HUES6 (cell line): ENCODE measurements around the gene RAB35.

ENCODE experiments used
- H3K27ac ChIP-seq: 2 replicates; pipeline ENCODE4 v1.7.0; 2013; ENCODE audit warnings: low read depth, mild to moderate bottlenecking, low read length, inconsistent platforms
- H3K27me3 ChIP-seq: 2 replicates; pipeline ENCODE4 v1.6.1; 2013; ENCODE audit warnings: low read length; ENCODE audit not compliant: control insufficient read depth, insufficient read depth
- H3K36me3 ChIP-seq: 2 replicates; pipeline ENCODE4 v1.6.1; 2013; ENCODE audit warnings: low read length; ENCODE audit not compliant: control insufficient read depth, insufficient read depth
- H3K4me1 ChIP-seq: 2 replicates; pipeline ENCODE4 v1.6.1; 2013; ENCODE audit warnings: low read length; ENCODE audit not compliant: control insufficient read depth, insufficient read depth
- H3K4me3 ChIP-seq: 2 replicates; pipeline ENCODE4 v1.5.1; 2013; ENCODE audit warnings: low read depth, low read length
- H3K9ac ChIP-seq: one replicate; pipeline ENCODE4 v1.6.1; 2013; ENCODE audit warnings: mild to moderate bottlenecking, low read length
- H3K9me3 ChIP-seq: 2 replicates; pipeline ENCODE4 v1.6.1; 2013; ENCODE audit warnings: low read depth, low read length; ENCODE audit not compliant: control insufficient read depth, insufficient read depth

The RAB35 gene

DNA sequence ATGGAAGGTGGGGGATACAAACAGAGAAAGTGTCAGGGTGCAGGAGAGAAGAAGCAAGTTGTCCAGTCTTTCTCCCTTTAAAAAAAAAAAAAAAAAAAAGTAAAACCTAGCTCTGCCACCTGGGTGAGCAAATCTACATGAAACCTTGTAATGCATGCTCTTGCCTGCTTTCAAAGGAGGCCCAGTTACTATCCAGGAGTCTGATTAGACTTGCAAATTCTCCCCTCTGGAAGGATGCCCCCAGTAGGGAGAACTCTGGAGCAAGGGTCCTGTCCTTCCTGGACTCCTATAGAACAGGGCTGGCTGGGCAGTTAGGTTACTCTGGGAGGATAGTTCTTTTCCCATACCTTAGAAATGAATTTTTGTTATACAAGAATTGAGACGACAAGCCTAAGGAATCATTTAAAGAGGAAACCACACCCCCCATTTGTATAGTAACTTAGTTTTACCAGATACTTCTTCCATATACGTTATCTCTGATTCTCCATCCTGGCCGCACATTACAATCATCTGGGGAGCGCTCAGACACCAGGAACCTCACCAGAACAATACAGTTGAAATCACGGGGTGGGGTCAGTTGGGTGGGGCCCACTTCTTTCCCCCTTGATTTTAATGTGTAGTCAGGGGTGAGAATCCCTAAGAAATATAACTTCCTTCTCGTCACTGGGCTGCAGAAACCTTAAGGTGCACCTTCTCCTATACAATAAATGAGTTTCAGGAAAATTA is 30.5 kb downstream of the RAB35 start:
- H3K27me3 ChIP-seq = no peaks in the 10 kb centered on the region
- no peaks in the 10 kb centered on the region for H3K9me3 ChIP-seq
- H3K4me3 ChIP-seq = peak overlapping the region; percentile 47; the same call in 1 of the 2 replicates
- peak overlapping the region; percentile 66 for H3K9ac ChIP-seq
- H3K36me3 ChIP-seq = no peaks in the 10 kb centered on the region
- peak overlapping the region; percentile 84 for H3K27ac ChIP-seq
- H3K4me1 ChIP-seq = peaks cover 23% of the 10 kb centered on the region

DNA sequence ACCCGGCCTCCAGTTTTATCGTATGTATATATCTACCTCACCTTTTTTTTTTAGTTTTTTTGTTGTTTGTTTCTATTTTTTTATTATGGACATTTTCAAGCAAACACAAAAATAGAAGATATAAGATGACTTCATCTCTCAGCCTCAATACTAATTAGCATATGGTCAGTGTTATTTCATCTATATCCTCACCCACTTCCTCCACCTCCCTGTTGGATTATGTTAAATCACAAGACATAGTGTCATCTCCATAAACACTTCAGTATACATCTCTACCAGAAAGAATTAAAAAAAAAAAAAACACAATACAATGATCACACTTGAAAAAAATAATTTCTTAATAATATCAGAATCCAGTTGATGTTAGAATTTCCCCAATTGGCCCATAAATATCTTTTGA is 34.9 kb downstream of the RAB35 start:
- H3K9ac ChIP-seq = no peak overlapping the region
- H3K4me3 ChIP-seq = no peak overlapping the region
- no peaks in the 10 kb centered on the region for H3K36me3 ChIP-seq
- H3K9me3 ChIP-seq = no peaks in the 10 kb centered on the region
- H3K4me1 ChIP-seq = peaks cover 10% of the 10 kb centered on the region
- H3K27ac ChIP-seq = no peak overlapping the region
- no peaks in the 10 kb centered on the region for H3K27me3 ChIP-seq

DNA sequence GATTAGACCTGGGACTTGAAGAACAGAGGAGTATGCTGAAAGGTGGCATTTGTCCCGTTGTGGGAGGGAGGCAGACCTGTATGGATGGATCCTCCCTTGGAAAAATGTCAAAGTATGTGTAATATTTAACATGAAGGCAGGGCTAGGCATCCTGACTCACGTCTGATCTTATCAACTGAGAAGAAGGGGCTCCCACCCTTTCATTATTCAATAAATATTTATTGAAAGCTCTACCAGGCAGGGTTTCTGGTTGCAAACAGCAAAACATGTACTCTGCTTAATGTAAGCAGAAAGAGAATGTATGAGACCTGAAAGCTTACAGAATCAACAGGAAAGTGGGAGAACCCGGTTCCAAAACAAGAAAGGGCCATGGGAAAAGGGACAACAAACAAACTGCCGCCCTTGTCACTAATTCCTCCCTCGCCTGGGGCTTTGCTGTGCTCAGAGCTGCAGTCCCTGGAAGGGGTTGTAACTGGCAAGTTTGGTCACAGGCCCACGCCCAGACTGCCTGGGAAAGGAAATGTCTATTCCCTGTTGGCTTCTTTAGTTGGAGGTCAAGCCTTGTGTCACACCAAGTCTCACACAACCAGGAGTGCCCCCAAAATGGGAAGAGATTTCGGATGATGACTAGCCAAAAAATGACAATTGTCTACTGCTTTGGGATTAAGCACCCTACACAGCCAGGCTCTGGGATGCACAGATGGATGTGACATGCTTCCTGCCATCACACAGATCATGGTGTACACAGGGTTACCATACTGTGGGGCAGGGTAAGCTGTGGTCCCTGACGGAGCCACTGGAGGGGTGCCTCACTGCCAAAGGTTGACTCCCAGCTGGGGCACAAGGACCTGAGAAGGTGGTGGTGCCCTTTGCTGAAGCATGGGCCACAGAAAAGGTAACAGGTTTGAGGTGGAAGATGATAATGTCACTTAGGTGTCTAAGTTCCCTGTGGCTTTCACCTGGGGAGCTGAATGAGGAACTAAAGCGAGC is 36.8 kb downstream of the RAB35 start:
- H3K4me1 ChIP-seq = no peaks in the 10 kb centered on the region
- no peaks in the 10 kb centered on the region for H3K27me3 ChIP-seq
- no peak overlapping the region for H3K9ac ChIP-seq
- no peak overlapping the region for H3K4me3 ChIP-seq
- no peaks in the 10 kb centered on the region for H3K36me3 ChIP-seq
- no peaks in the 10 kb centered on the region for H3K9me3 ChIP-seq
- H3K27ac ChIP-seq = no peak overlapping the region

DNA sequence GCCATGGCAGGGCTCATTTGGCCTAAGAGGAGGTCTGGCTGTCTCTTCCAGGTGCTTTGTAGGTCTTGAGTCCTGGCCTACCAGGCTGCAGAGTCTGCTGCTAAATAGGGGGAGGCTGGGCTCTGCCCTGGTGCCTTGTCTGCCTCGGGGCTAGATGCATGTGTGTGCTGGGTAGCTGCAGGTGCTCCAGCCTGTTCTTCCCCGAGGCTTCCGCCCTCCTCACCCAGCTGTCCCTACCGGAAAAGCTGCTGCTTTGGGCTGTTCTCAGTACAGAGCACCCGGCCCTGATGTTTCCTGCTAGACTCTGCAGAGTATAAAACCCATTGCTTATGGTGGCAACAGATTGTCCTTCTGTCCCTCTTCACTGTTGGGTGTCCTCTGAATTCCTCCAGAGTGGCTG is 37.7 kb downstream of the RAB35 start:
- Histone ChIP-seq H3K9ac (no peak overlapping the region), H3K27ac (no peak overlapping the region), H3K4me1 (no peaks in the 10 kb centered on the region), H3K9me3 (no peaks in the 10 kb centered on the region), H3K4me3 (no peak overlapping the region), H3K27me3 (no peaks in the 10 kb centered on the region), H3K36me3 (no peaks in the 10 kb centered on the region)

DNA sequence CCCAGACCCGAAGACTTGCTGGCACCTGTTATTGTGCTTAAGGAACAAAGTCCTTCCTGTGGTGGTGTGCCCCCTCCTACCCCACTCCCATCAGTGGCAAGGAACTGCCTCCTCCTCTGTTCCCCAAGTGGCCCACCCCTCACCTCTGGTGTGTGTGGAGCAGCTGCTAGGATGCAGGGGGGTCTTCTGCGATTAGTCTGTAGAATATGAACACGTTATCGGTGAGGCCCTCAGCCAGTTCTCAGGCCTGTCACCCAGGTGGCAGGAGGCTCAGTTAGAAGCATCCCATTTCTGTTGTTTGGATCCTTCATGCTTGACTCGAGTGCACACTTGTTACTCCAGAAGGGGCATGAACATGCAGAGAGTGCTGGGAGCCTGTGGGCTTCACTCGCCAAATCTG is 39.3 kb downstream of the RAB35 start:
- no peak overlapping the region for H3K27ac ChIP-seq
- no peaks in the 10 kb centered on the region for H3K4me1 ChIP-seq
- no peaks in the 10 kb centered on the region for H3K9me3 ChIP-seq

DNA sequence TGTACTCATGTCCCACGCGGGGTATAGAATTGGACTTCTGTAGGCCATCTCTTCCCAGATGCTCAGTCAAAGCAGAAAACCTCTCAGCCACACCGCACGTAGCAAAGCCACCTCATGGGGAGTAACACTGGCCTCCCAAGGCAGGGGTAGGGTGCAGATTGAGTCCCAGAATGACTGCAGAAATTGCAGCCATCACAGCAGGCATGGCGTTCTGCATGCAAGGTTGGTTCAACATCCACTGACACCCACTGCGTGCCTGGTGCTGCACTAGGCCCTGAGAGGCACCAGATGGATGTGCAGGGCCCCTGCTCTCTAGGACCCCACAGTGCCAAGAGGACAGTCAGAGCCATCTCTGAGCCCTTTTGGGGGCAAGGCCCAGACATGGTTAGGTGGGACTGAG is 39.9 kb downstream of the RAB35 start:
- H3K36me3 ChIP-seq = no peaks in the 10 kb centered on the region
- H3K9me3 ChIP-seq = no peaks in the 10 kb centered on the region
- H3K9ac ChIP-seq = no peak overlapping the region
- H3K27ac ChIP-seq = no peak overlapping the region
- no peak overlapping the region for H3K4me3 ChIP-seq
- no peaks in the 10 kb centered on the region for H3K27me3 ChIP-seq
- no peaks in the 10 kb centered on the region for H3K4me1 ChIP-seq

More for the DNA sequence above, 39.3 kb downstream of the RAB35 start:
- H3K9ac ChIP-seq = no peak overlapping the region
- H3K36me3 ChIP-seq = no peaks in the 10 kb centered on the region
- H3K4me3 ChIP-seq = no peak overlapping the region
- no peaks in the 10 kb centered on the region for H3K27me3 ChIP-seq

DNA sequence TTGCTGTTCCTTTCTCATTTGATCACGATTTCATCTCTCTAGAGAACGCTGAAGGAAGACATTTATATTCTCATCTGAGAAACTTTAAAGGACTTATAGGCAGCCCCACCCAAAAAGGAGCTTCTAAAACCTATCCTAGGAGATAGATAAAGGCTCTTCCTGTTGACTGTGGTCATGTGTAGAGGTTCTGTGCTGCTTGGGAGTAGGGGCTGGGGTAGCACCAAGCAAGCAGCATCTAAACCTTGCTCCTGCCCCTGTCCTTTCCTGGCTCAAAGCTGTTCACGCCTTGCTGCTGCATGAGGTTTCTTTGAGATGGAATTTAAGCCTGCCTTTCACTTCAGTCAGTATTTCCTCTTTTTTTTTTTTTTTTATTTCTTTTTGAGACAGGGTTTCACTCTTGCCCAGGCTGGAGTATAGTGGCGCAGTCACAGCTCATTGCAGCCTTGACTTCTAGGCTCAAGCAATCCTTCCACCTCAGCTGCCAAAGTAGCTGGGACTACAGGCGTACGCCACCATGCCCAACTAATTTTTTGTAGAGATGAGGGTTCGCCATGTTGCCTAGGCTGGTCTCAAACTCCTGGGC is 41.4 kb downstream of the RAB35 start:
- no peaks in the 10 kb centered on the region for H3K4me1 ChIP-seq
- no peaks in the 10 kb centered on the region for H3K36me3 ChIP-seq
- no peak overlapping the region for H3K4me3 ChIP-seq
- H3K27ac ChIP-seq = no peak overlapping the region
- H3K9ac ChIP-seq = no peak overlapping the region
- H3K27me3 ChIP-seq = no peaks in the 10 kb centered on the region
- no peaks in the 10 kb centered on the region for H3K9me3 ChIP-seq

DNA sequence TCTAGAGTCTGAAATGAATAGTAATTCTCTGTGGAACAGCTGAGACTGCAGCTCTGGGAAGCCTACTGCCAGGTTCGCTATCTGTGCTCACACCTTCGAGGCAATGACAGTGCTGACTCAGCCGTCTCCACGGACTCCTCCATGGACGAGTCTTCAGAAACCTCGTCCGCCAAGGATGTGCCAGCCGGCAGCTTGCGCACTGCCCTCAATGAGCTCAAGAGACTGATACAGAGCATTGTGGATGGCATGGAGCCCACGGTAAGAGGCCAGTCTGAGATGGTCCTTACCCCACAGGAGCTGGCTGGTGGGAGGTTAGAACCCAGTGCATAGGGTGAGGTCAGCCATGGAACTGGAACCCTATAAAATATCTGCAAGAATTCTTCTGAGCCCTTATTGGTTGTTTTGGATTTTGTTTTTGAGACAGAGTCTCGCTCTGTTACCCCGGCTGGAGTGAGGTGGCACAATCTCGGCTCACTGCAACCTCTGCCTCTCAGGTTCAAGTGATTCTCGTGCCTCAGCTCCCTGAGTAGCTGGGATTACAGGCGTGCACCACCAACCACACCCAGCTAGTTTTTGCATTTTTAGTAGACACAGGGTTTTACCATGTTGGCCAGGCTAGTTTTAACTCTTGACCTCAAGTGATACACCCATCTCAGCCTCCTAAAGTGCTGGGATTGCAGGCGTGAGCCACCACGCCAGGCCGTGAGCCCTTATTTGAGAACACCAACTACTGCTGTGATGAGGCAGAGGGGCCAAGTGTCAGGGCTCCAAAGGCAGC is 43.9 kb downstream of the RAB35 start:
- no peaks in the 10 kb centered on the region for H3K36me3 ChIP-seq
- no peaks in the 10 kb centered on the region for H3K4me1 ChIP-seq
- no peaks in the 10 kb centered on the region for H3K27me3 ChIP-seq
- H3K9ac ChIP-seq = no peak overlapping the region
- no peaks in the 10 kb centered on the region for H3K9me3 ChIP-seq
- no peak overlapping the region for H3K4me3 ChIP-seq
- no peak overlapping the region for H3K27ac ChIP-seq

DNA sequence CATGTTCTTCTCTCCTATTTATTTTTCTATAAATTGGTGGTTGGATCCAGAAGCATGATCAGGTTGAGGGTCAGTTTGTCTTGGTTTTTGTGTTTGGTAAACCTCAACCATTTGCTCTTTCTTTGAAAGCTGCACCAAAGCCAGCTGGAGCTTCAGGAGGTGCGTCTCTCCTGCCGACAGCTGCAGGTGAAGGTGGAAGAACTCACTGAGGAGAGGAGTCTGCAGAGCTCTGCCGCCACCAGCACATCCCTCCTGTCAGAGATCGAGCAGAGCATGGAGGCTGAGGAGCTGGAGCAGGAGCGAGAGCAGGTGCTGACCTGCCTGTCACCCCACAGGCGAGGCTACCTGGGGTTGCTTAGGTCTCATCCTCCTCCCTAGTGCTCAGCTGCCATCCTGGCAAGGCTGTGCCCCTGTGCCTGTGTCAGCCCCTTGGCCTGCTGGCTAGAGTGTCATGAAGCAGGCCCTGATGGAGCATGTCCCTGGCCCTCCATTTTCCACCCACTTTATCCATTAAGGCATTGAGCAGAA is 45.0 kb downstream of the RAB35 start:
- H3K9me3 ChIP-seq = no peaks in the 10 kb centered on the region
- no peak overlapping the region for H3K4me3 ChIP-seq
- H3K27ac ChIP-seq = no peak overlapping the region
- no peaks in the 10 kb centered on the region for H3K36me3 ChIP-seq
- no peaks in the 10 kb centered on the region for H3K27me3 ChIP-seq
- no peaks in the 10 kb centered on the region for H3K4me1 ChIP-seq
- H3K9ac ChIP-seq = no peak overlapping the region

DNA sequence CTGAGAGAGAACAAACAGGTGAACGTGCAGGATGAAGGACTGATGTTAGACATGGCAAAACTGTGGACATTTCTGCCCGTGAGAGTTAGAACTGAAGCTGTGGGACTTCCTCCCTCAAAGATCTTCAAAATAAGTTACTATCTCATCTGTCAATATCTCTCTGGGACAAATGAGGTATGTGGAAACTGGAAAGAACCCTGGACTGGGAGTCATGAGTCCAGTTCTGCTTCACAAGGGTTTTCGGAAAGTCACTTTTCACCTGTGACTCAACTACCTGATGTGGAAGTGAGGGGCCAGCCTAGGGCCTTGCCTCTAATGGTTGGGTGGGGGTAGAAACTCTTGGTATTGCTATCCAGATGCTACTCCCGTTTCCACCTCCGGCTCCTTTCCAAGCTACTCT is 47.3 kb downstream of the RAB35 start:
- Histone ChIP-seq H3K9ac (no peak overlapping the region), H3K27ac (no peak overlapping the region), H3K27me3 (no peaks in the 10 kb centered on the region), H3K4me3 (no peak overlapping the region), H3K36me3 (no peaks in the 10 kb centered on the region), H3K9me3 (no peaks in the 10 kb centered on the region), H3K4me1 (peaks cover 5% of the 10 kb centered on the region; the same call in 1 of the 2 replicates)
